A204.1 (cell line): ENCODE measurements around the gene LRRFIP1.
"Not testable (repeated sequence)": the region's sequence is repeated elsewhere in the genome, so short reads cannot be mapped to it uniquely, and the experiment has no call there.

Source experiments
- FAIRE-seq: peaks from 2 replicates; lab custom pipeline; 2012; peaks lifted over from hg19 to GRCh38; lab: Jason Lieb, UNC

The LRRFIP1 gene

DNA sequence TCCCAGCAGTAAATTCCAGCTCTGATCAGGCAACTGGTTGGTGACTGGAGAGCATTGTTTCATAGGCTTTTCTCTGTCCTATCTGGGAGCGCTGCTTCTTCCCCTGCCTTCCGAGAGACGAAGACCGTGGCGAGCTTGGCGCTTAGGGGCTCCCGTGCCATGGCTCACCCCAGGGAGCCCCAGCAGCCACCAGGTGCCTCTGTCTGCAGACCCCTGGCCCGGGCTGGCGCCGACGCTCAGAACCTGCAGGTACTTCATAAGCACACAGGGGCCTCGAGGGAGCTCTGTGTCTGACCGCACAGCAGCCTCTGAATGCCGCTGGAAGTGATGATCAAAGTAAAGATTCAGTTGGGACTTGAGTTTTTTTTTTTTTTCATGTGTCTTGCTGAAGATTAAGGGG is 152.1 kb downstream of the LRRFIP1 start:
- no peak for FAIRE-seq

DNA sequence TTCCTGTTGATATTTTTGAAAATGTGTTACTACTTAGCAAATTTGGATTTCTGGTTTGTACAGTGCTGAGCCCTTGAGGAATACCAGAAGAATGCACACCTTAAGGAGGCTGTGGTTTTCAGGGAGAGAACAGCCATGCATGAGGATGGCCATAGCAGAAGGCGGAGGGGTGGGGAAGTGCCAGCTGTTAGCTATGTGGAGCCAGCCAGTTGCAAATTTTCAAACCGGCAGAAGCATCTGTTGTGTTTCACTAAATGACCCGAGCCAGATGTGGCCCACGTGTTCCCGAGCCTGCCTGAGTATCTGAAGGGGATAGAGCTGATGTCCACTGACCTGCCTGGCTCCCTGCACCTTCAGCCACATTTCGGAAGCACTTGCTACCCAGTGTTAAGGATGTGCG is 154.8 kb downstream of the LRRFIP1 start:
- FAIRE-seq, result no peak

DNA sequence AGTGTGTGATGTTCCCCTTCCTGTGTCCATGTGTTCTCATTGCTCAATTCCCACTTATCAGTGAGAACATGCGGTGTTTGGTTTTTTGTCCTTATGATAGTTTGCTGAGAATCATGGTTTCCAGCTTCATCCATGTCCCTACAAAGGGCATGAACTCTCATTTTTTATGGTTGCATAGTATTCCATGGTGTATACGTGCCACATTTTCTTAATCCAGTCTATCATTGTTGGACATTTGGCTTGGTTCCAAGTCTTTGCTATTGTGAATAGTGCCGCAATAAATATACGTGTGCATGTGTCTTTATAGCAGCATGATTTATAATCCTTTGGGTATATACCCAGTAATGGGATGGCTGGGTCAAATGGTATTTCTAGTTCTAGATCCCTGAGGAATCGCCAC is 156.3 kb downstream of the LRRFIP1 start:
- not testable (repeated sequence) for FAIRE-seq

DNA sequence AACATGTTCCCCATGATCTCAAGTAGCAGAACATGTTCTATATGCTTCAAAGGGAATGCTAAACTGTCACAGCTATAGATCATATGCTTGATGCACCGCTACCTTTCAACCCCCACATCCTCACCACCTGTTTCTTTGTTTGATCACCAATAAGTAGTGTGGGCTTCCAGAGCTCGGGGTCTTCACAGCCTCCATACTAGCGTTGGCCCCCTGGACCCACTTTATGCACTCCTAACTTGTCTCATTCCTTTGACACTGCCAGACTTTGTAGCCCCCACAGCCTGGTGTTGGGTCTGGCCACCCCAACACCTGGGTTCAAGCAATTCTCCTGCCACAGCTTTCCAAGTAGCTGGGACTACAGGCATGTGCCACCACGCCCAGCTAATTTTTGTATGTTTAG is 159.5 kb downstream of the LRRFIP1 start:
- FAIRE-seq, result no peak

DNA sequence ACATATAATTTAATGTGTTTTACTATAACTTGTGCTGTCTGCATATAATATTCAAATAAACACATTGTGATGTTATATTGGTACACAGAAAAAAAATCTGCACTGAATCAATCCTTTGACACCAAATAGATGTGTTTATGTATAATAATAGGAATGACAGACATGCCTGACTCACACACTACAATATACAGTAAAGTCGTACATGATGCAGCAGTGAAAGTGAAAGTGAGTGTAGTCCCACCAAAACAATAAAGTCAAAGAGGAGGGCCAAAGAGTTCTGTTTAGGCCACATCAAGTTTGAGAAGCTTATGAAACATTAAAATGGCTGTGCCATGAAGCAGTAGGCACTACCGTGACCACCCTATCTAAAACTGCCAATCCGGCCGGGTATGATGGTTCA is 163.0 kb downstream of the LRRFIP1 start:
- no peak for FAIRE-seq

DNA sequence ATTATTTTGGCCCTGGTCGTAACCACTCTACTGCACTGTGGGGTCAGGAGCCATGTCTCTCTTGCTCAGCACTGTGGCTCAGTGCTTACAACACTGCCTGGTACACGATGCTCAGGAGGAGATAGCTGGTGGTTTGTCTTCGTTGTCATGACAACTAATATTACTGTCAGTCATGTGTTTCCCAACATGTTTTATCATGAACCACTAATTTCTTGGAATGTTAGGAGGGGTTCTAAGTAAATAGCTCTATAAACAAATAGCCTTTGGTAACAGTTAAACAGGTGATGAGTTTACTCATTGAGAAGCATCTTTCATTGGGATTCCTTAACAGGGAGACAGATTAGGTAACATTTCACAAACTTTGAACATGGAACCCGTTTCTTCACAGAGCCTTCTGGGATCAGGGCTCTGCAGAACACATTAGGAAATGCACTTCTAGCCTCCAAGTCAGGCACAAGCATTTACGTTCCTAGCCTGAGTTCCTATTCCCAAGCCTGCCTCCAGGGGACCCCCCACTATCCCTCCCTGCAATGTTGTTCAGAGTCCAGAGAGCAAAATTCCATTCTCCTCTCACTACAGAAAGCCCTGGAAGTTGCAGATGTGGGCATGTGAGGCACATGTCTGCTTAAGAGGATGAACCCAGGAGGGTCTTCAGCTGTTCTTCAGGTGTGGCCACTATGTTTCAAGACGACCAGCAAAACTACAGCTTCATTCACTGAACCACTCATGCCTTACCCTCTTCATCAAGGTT is 164.8 kb downstream of the LRRFIP1 start:
- FAIRE-seq, result no peak

DNA sequence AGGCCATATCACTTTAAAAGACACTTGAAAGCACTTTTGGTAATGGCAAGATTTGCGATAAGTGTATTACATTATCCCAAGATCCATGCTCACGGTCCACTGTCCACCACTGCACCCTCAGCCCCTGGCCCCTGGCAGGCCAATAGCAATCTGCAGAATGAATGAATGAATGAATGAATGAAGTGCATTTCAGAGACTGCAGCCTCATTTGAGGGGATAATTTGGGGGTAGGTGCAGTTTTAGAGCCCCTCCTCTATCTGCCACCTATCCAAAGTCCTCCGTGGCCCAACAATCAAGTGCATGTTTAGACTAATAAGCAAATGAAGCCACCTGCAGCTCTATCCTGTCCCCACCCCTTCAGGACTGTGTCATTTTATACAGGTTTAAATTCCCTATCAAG is 169.9 kb downstream of the LRRFIP1 start:
- FAIRE-seq, result no peak

DNA sequence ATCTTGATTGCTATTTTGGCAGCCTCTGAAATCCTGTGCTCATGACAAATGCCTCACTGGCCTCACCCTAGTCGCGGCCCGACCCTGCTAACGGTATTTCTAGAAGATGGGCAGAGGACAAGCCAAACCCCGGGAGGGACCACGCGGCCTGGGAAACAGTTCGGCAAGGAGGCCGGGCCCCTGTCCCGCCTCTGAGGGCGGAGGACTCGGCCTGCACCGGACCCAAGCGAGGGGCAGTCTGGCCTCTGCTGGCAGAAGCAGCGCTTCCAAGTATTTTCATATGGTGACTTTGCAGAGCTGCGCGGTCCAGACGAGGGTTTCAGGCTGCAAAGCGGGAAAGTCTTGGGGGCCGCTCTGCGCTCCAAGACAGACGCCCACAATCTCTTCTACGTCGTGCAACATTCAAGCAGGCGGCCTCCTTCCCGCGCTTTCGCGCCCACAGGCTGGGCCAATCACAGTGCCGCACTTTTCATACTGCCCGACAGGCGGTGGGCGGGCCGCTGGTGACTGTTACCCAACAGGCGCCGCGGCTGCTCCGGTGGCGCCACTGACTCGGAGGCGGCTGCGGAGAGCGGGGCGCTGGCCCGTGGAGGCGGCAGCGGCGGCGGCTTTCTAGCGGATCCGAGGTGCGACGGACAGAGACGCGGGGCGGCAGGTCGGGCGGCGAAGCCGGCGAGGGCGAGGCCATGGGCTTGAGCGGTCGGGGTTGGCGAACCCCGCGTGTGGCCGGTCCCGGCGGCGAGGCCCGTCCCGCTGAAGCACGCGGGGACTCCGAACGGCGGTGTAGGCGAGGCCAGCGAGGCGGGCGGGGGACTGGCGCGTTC is 171.1 kb downstream of the LRRFIP1 start, which contains the start of gene RBM44:
Gene RBM44 (plus strand): TSS at position 544 of the 824 bp plus-strand sequence. CDS start 14,831 bp downstream, outside the sequence.
- FAIRE-seq, result no peak

DNA sequence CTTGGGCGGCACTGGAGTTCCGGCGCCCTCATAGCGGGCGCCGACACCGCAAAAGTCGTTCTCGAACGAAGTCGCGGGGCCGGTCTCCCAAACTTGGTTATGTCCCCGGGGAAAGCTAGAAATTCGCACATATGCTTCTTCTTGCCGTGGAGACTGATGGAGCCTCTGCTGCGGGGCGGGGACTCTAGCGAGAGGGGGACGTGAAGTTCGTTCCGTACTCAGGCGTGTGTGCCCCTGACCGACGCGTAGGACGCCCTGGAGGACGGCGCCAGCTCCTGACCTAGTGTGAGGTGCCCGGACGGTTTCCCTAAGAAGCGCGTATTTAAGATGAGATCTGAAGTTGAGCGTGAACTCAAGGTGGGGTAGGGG is 171.7 kb downstream of the LRRFIP1 start:
- FAIRE-seq, result no peak

DNA sequence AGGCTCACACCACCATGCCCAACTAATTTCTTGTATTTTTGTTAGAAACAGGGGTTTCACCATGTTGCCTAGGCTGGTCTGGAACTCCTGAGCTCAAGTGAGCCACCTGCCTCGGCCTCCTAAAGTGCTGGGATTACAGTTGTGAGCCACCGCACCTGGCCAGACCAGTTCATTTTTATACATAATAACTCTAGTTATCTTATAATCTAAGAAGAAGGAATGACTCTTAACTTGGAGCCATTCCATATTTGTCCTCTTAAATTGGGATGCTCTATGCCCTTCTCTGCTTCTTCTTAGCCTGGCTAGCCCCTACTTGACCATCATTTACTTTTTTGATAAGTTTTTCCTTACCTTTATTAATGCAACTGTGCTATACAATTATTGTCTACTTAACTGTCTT is 174.1 kb downstream of the LRRFIP1 start:
- FAIRE-seq, result no peak

DNA sequence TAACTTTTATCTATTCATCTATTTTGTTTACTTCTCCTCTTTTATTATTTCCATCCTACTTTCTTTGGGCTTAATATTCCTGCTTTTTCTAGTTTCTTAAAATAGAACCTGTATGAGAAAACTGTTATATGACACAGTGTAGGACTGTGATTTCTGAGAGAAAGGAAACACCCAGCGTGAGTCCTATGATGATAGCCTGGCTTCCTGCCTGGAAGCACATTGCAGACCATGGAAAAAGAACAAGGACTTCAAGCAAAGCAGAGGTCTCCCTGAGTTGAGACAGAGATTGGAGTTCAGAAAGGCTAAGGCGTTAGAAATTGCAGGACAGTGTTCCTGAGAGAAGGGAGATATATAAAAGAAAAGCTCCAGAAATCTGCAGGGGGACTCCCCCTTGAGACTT is 178.9 kb downstream of the LRRFIP1 start:
- FAIRE-seq, result no peak

DNA sequence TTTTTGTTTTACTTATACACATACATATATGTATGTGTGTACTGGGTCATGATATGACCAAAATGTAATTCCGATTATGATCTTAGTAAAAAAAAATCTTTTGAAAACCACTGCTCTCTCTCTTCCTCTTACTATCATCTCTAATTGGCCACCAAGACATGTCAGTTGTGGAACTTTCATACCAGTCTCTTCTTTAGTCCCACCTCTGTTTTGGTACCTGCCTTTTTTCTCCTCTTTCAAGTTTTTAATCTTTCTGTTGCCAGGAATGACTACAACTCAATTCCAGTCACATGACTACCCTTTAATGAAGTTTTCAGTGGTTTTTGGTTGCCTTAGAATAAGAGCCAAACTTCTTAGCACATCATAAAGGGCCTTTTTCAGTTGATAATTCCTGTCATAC is 188.2 kb downstream of the LRRFIP1 start:
- no peak for FAIRE-seq

DNA sequence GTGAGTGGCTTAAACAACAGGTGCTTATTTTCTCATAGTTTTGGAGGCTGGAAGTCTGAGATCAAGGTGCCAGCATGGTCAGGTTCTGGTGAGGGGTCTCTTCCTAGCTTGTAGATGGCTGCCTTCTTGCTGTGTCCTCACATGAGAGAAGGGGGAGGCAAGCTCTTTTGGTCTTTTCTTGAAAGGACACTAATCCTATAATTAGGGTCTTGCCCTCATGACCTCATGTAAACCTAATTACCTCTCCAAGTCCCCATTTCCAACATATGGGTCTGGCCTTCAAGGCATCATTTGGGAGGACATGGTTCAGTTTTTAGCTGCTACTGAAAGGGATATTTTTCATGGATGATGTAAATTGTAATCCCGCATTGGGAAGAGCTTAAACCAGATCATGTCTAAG is 189.1 kb downstream of the LRRFIP1 start:
- no peak for FAIRE-seq

DNA sequence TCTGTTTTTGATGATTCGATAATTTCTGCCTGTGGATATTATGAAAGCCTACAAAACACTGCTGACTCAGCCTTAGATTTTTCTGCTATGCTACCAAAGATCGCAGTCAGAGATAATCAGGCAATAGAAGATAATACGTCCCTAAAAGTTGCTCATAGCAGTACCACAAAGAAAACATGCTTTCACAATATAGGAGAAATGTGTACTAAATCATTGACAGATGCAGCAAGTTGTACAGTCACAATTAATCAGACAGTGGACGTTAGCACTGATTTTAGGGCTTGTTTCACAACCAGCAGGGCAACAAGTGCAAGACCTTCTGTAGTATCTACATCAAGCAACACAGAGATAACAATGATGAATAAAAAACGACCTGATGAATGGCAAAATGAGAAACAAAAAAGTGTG is 190.7 kb downstream of the LRRFIP1 start:
- no peak for FAIRE-seq

DNA sequence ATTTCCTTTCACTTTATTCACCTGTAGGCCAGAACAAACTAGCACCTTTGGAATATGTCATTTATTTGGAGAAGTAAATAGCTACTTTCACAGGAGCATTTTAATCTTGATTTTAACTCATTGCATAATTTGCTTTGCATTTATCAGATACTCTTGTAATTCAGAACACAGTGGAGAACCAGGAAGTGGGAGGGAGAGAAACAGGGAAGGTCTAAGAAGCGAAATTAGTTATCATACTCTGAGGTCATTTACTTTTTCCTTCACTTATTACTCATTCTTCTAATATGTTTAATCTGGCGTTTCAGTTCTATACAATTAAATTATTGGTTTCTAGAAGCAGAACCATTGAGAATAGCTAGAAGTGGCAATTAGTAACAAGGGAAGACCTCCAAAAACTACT is 191.8 kb downstream of the LRRFIP1 start:
- no peak for FAIRE-seq

DNA sequence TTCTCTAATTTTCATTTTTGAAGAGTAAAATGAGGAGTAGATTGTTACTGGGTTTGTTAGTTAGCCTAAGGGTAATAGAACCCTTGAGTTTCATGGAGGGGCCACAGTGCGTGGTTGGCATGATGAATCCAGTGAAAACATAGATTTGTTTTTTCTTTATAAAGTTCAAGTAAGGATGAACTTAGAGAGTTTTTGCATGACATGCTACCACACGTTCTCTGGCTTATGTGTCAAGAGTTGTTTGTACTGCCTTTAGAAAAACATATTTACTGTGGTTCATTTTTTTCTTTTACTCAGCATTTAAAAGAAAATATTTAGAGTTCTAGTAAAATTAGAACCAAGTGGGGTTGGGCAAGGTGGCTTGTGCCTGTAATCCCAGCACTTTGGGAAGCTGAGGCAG is 193.0 kb downstream of the LRRFIP1 start:
- FAIRE-seq, result no peak

DNA sequence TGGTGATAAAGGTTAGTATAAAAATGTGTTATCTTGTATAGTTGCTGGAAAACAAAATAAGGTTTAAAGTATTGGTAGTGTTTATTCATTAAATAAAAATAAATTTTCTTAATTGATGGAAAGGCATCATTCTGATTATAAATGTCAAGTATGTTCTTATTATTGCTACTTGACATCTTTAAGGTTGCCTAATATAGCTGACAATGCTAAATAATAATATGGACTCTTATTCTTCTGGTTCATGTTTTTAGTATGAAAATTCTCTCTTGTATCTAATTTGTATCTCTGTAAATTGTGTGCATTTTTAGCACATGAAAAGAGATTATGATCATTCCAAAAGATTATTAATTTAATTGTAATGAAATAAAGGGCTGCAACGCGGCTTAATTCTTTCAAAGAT is 196.2 kb downstream of the LRRFIP1 start:
- no peak for FAIRE-seq

DNA sequence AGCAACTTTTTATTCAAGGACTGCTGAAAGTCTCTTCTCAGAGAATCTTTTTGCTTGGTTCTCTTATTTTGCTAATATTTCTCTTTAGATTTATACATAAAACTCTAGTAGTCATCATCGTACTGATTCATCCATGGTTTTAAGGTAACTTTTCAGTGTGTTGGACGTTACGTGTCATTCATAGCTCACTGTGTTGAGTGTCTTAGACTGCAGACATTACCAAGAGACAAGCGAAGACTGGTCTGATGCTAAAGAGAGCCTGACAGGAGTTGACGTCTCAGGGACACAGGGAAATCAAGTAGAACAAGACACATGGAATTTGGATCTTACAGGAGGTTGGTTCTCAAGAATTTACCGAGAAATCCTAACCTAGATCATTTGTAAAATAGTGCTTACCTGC is 196.7 kb downstream of the LRRFIP1 start:
- no peak for FAIRE-seq

DNA sequence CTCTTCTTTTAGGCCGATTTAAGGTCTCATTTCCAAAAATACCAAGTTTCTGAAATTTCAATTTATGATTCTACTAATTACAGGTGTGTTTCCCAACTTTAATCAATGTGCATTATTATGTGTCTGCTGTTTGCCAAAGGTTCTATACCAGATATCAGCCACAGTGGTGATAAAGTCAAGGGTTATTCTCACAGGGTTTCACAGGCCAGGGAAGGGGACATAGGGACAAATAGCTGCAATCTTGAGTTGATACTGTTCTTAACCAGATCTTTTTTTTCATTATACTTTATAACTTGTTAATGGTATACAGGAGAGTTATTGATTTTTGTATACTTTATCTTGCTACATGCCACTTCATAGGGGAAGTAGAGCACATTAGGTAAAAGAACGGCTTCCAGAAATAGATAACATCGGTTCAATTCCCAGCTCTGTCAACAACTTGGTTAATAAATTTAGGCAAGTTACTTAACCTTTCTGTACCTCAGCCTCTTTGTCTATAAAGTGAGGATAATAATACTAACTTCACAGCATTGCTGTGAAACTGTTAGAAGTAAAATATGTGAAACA is 200.1 kb downstream of the LRRFIP1 start:
- no peak for FAIRE-seq
